Nephron (organoid): ENCODE results near the gene NLK.
"Not testable (repeated sequence)": the region's sequence is repeated elsewhere in the genome, so short reads cannot be mapped to it uniquely, and the experiment has no call there.

Experiments
- H3K27ac Mint-ChIP-seq, 3 experiments: 2 replicates each; pipeline ENCODE4 v1.8.0; 2020; ENCODE audit warnings: mixed read lengths in 3 of 3, mild to moderate bottlenecking in 2 of 3, moderate library complexity in 1 of 3
- H3K27me3 Mint-ChIP-seq: 2 replicates; pipeline ENCODE4 v1.8.0; 2021; ENCODE audit warnings: low read depth, mild to moderate bottlenecking, moderate library complexity, mixed read lengths
- H3K36me3 Mint-ChIP-seq: 2 replicates; pipeline ENCODE4 v1.8.0; 2020; ENCODE audit warnings: low read depth, mixed read lengths
- H3K4me1 Mint-ChIP-seq: 2 replicates; pipeline ENCODE4 v1.8.0; 2020; ENCODE audit warnings: mixed read lengths
- H3K4me3 Mint-ChIP-seq, 3 experiments: 2 replicates each; pipeline ENCODE4 v1.8.0; 2020; ENCODE audit warnings: mild to moderate bottlenecking in 3 of 3, mixed read lengths in 3 of 3, moderate library complexity in 2 of 3
- H3K9me3 Mint-ChIP-seq: 2 replicates; pipeline ENCODE4 v1.8.0; 2020; ENCODE audit warnings: mixed read lengths
- CTCF ChIP-seq, 3 experiments: fragments of 200-600 bp; sonication (generic); IDR thresholded peaks; one replicate each; pipeline ENCODE4 v1.5.0; 2021; ENCODE audit warnings: antibody characterized with exemption in 3 of 3; ENCODE audit not compliant: unreplicated experiment in 3 of 3

NLK gene

GRCh38 chr17:27997044-27997401 is 45.5 kb upstream of the NLK start:
- H3K4me3 Mint-ChIP-seq = no peak overlapping the region
- no peaks in the 10 kb centered on the region for H3K9me3 Mint-ChIP-seq
- no peak overlapping the region for H3K27ac Mint-ChIP-seq
- H3K36me3 Mint-ChIP-seq = no peaks in the 10 kb centered on the region
- TF ChIP-seq CTCF (IDR thresholded peaks at IDR 0.05; ENCODE audit: unreplicated experiment in 3 of 3) = no peak
- H3K27me3 Mint-ChIP-seq = peaks cover 5% of the 10 kb centered on the region
- H3K4me1 Mint-ChIP-seq = no peaks in the 10 kb centered on the region

GRCh38 chr17:27997522-27997921 is 45.0 kb upstream of the NLK start:
- no peaks in the 10 kb centered on the region for H3K36me3 Mint-ChIP-seq
- no peaks in the 10 kb centered on the region for H3K4me1 Mint-ChIP-seq
- no peaks in the 10 kb centered on the region for H3K9me3 Mint-ChIP-seq
- TF ChIP-seq CTCF (IDR thresholded peaks at IDR 0.05; ENCODE audit: unreplicated experiment in 3 of 3) = no peak
- H3K27me3 Mint-ChIP-seq = peaks cover 5% of the 10 kb centered on the region
- no peak overlapping the region for H3K27ac Mint-ChIP-seq
- H3K4me3 Mint-ChIP-seq = no peak overlapping the region

GRCh38 chr17:28001149-28001548 is 41.3 kb upstream of the NLK start:
- Mint-ChIP-seq H3K27me3 (peaks cover 5% of the 10 kb centered on the region), H3K36me3 (no peaks in the 10 kb centered on the region), H3K4me3 (no peak overlapping the region), H3K4me1 (no peaks in the 10 kb centered on the region), H3K9me3 (no peaks in the 10 kb centered on the region), H3K27ac (no peak overlapping the region)
- TF ChIP-seq CTCF (IDR thresholded peaks at IDR 0.05; ENCODE audit: unreplicated experiment in 3 of 3) = no peak

GRCh38 chr17:28004344-28004743 is 38.1 kb upstream of the NLK start:
- Mint-ChIP-seq H3K4me3 (no peak overlapping the region), H3K9me3 (no peaks in the 10 kb centered on the region), H3K27me3 (peaks cover 5% of the 10 kb centered on the region), H3K27ac (no peak overlapping the region), H3K36me3 (no peaks in the 10 kb centered on the region), H3K4me1 (no peaks in the 10 kb centered on the region)
- TF ChIP-seq CTCF (IDR thresholded peaks at IDR 0.05; ENCODE audit: unreplicated experiment in 3 of 3) = no peak

GRCh38 chr17:28007925-28008324 is 34.6 kb upstream of the NLK start:
- not testable (repeated sequence) for H3K4me3 Mint-ChIP-seq

GRCh38 chr17:28008513-28008912 is 34.0 kb upstream of the NLK start:
- TF ChIP-seq CTCF (IDR thresholded peaks at IDR 0.05; ENCODE audit: unreplicated experiment in 3 of 3) = no peak
- Mint-ChIP-seq H3K36me3 (no peaks in the 10 kb centered on the region), H3K4me3 (no peak overlapping the region), H3K27ac (no peak overlapping the region), H3K9me3 (no peaks in the 10 kb centered on the region), H3K4me1 (no peaks in the 10 kb centered on the region), H3K27me3 (peaks cover 10% of the 10 kb centered on the region)

More at GRCh38 chr17:28007925-28008324, 34.6 kb upstream of the NLK start:
- H3K4me1 Mint-ChIP-seq, H3K27me3 Mint-ChIP-seq, H3K9me3 Mint-ChIP-seq, H3K27ac Mint-ChIP-seq, H3K36me3 Mint-ChIP-seq: not testable (repeated sequence)

- no peaks in the 10 kb centered on the region for H3K4me1 Mint-ChIP-seq
- H3K27ac Mint-ChIP-seq = no peak overlapping the region
- TF ChIP-seq CTCF (IDR thresholded peaks at IDR 0.05; ENCODE audit: unreplicated experiment in 3 of 3) = no peak
- H3K36me3 Mint-ChIP-seq = no peaks in the 10 kb centered on the region
- peaks cover 10% of the 10 kb centered on the region for H3K27me3 Mint-ChIP-seq
- H3K4me3 Mint-ChIP-seq = no peak overlapping the region
- H3K9me3 Mint-ChIP-seq = no peaks in the 10 kb centered on the region
Measured at GRCh38 chr17:28010406-28010805, 32.1 kb upstream of the NLK start.
